Adrenal gland (tissue), 12 donors: ENCODE results near the gene AGR2. TPM values are rescaled to one million over a fixed set of nuclear protein-coding genes. Genes with fewer than 3 reads are reported as not detected.
A peak's percentile ranks its signal among the peaks of the same experiment; 100 is the strongest.

Source experiments
- DNase-seq, 7 donors: peaks; one replicate each; pipeline ENCODE4 v3.0.0-alpha.2; 2019 to 2020
- H3K27ac ChIP-seq, 5 donors: fragments of 200-600 bp; sonication (generic) in 4 of 5; 1 replicate in 3 of 5; 2 replicates in 2 of 5; pipeline versions ENCODE4 v1.5.1 to v1.8.0; 2016 to 2020; ENCODE audit warnings: mild to moderate bottlenecking in 1 of 5
- H3K27me3 ChIP-seq: fragments of 200-600 bp; 2 replicates; pipeline ENCODE4 v1.8.0; 2021
- H3K36me3 ChIP-seq, 2 donors: fragments of 200-600 bp; replicated peaks in 1 of 2; 1 replicate in 1 of 2; 2 replicates in 1 of 2; pipeline versions ENCODE4 v1.5.1 to v1.8.0; 2018 to 2022
- H3K4me1 ChIP-seq, 2 donors: fragments of 200-600 bp; replicated peaks in 1 of 2; 1 replicate in 1 of 2; 2 replicates in 1 of 2; pipeline versions ENCODE4 v1.5.1 to v1.8.0; 2018 to 2021
- H3K4me3 ChIP-seq, 4 donors: fragments of 200-600 bp; sonication (generic) in 3 of 4; one replicate each; pipeline ENCODE4 v1.5.1; 2016 to 2018
- H3K9me3 ChIP-seq, 3 donors: fragments of 200-600 bp; sonication (generic) in 1 of 3; replicated peaks in 1 of 3; 1 replicate in 2 of 3; 2 replicates in 1 of 3; pipeline versions ENCODE4 v1.5.1 to v1.8.0; 2016 to 2021
- POLR2A ChIP-seq, 2 donors: fragments of 450-650 bp; IDR thresholded peaks; one replicate each; pipeline ENCODE4 v1.6.1; 2017; ENCODE audit warnings: antibody characterized with exemption in 2 of 2, mild to moderate bottlenecking in 2 of 2, moderate library complexity in 1 of 2
- WGBS, 4 donors: extraction: QIAGEN DNeasy Blood & Tissue Kit in 2 of 4; methylation state at CpG; one replicate each; pipeline versions ENCODE4 v1.1.5 to v1.1.7; 2013 to 2017; 5-methylcytosine and 5-hydroxymethylcytosine counted together
- intact Hi-C, 2 donors: fragments of 100-400 bp; cut with DNase I; formaldehyde crosslinking; loops; one replicate each; pipeline versions ENCODE4 v1.14.1 to v1.15.0; 2022 to 2023
- polyA plus RNA-seq, 3 donors: library from polyadenylated mRNA; stranded (reverse); fragments of 200-250 nt in 2 of 3; fragments of 350-450 nt in 1 of 3; fragmentation: Illumina TruSeq in 1 of 3; extraction: RNeasy Lipid Tissue Mini Kit (QIAGEN cat#74804) in 1 of 3; gene quantifications; one replicate each; pipeline ENCODE4 v1.2.3, GENCODE V29; 2013 to 2014
- total RNA-seq, 9 donors: library from RNA; depleted of rRNA in 4 of 9; stranded (reverse); fragments of >200 nt in 4 of 9; fragments of 120-200 nt in 1 of 9; fragmentation: NEBNext Ultra II Directional in 1 of 9; extraction: Animal tissue kit (Norgen Biotek cat#: 25700) in 1 of 9; gene quantifications; one replicate each; pipeline versions ENCODE4 v1.1.0 to v1.2.4, GENCODE V29; 2013 to 2023
- TF ChIP-seq, protein P1 (sequence below), 6 experiments: fragments of 450-650 bp in 4 of 6; fragments of 200-600 bp in 2 of 6; sonication (generic) in 1 of 6; IDR thresholded peaks; 1 replicate in 5 of 6; 2 replicates in 1 of 6; pipeline versions ENCODE4 v1.5.1 to v1.8.0; 2016 to 2021; ENCODE audit warnings: antibody characterized with exemption in 6 of 6, mild to moderate bottlenecking in 2 of 6, moderate library complexity in 1 of 6
- donor health status: healthy with polysubstance abuse.
- donor health status: Bipolar disorder and iron deficiency.
- donor health status: DM: yes; HTN: yes; CAD: no.
- donor health status: DM: no; HTN: no; CAD: no.
- donor health status: DM: no; HTN: no; CAD: no.
- donor health status: DM: yes; HTN: yes; CAD: no.

The AGR2 gene
- total and polyA plus RNA-seq, 12 donors: 0.13 to 4.3 (median 1.3) TPM; not detected in 7

DNA sequence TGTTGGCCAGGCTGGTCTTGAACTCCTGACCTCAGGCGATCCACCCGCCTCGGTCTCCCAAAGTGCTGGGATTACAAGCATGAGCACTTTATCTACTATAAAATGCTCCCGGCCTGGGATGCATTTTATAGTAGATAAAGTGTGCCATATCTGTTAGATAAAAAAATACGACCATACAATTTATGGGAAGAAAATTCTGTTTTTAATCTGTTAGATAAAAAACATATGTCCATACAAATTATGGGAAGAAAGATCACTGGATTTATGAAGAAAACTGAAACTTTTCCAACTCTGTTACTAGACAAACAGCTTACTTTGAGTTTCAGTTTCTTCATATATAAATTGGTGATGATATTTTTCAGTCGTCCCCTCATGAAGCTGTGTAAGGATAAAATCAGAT is 46.8 kb downstream of the AGR2 start:
- no peak overlapping the region for H3K4me3 ChIP-seq
- WGBS, 4 donors: 84 to 94% (median 87%) methylated on average over 6 of the region's 6 CpGs
- TF ChIP-seq, protein P1, sequence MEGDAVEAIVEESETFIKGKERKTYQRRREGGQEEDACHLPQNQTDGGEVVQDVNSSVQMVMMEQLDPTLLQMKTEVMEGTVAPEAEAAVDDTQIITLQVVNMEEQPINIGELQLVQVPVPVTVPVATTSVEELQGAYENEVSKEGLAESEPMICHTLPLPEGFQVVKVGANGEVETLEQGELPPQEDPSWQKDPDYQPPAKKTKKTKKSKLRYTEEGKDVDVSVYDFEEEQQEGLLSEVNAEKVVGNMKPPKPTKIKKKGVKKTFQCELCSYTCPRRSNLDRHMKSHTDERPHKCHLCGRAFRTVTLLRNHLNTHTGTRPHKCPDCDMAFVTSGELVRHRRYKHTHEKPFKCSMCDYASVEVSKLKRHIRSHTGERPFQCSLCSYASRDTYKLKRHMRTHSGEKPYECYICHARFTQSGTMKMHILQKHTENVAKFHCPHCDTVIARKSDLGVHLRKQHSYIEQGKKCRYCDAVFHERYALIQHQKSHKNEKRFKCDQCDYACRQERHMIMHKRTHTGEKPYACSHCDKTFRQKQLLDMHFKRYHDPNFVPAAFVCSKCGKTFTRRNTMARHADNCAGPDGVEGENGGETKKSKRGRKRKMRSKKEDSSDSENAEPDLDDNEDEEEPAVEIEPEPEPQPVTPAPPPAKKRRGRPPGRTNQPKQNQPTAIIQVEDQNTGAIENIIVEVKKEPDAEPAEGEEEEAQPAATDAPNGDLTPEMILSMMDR (IDR thresholded peaks at IDR 0.05): no peak
- no peak for TF ChIP-seq POLR2A (IDR thresholded peaks at IDR 0.05)
- no peaks in the 10 kb centered on the region for H3K27me3 ChIP-seq
- H3K27ac ChIP-seq: no peak overlapping the region
- intact Hi-C loops: no loop called here
- H3K9me3 ChIP-seq: no peaks in the 10 kb centered on the region
- H3K4me1 ChIP-seq: peaks cover 0 to 6% of the 10 kb centered on the region in 2 donors
- no peaks in the 10 kb centered on the region for H3K36me3 ChIP-seq
- no peak for DNase-seq

GRCh38 chr7:16755397-16755796 is 49.4 kb downstream of the AGR2 start:
- intact Hi-C loops: no loop called here
- H3K36me3 ChIP-seq: no peaks in the 10 kb centered on the region
- H3K27me3 ChIP-seq: no peaks in the 10 kb centered on the region
- H3K9me3 ChIP-seq: no peaks in the 10 kb centered on the region
- H3K4me3 ChIP-seq: peak overlapping the region in 1 of 4 donors; percentile 84
- peaks cover 0 to 6% of the 10 kb centered on the region in 2 donors for H3K4me1 ChIP-seq
- TF ChIP-seq POLR2A (IDR thresholded peaks at IDR 0.05): no peak
- TF ChIP-seq, protein P1 (IDR thresholded peaks at IDR 0.05): no peak
- peak overlapping the region in 1 of 5 donors; percentile 76 for H3K27ac ChIP-seq
- DNase-seq: no peak

GRCh38 chr7:16754856-16755317 is 49.9 kb downstream of the AGR2 start:
- Histone ChIP-seq H3K4me3 (peak overlapping the region in 2 of 4 donors; percentile 64 to 84), H3K36me3 (no peaks in the 10 kb centered on the region), H3K27ac (peak overlapping the region in 3 of 5 donors; percentile 32 to 76 (median 65)), H3K4me1 (peaks cover 0 to 6% of the 10 kb centered on the region in 2 donors), H3K27me3 (no peaks in the 10 kb centered on the region), H3K9me3 (no peaks in the 10 kb centered on the region)
- intact Hi-C loops: no loop called here
- DNase-seq: no peak
- no peak for TF ChIP-seq POLR2A (IDR thresholded peaks at IDR 0.05)
- TF ChIP-seq, protein P1 (IDR thresholded peaks at IDR 0.05): no peak
- 38 to 43% (median 41%) methylated on average over 6 of the region's 6 CpGs for WGBS, 4 donors

GRCh38 chr7:16753932-16754855 is 50.6 kb downstream of the AGR2 start:
- peaks cover 0 to 6% of the 10 kb centered on the region in 2 donors for H3K4me1 ChIP-seq
- peak; percentile 35 to 70 (median 57) for DNase-seq
- TF ChIP-seq, protein P1 (IDR thresholded peaks at IDR 0.05): no peak
- no peak for TF ChIP-seq POLR2A (IDR thresholded peaks at IDR 0.05)
- peak overlapping the region; percentile 13 to 80 (median 65) for H3K27ac ChIP-seq
- no peaks in the 10 kb centered on the region for H3K36me3 ChIP-seq
- H3K4me3 ChIP-seq: peak overlapping the region; percentile 48 to 84 (median 64)
- no peaks in the 10 kb centered on the region for H3K27me3 ChIP-seq
- 4 to 7% (median 5%) methylated on average over 31 to 58 of the region's 58 CpGs for WGBS, 4 donors
- H3K9me3 ChIP-seq: no peaks in the 10 kb centered on the region
- intact Hi-C loops: no loop called here
